NCI-H2081 treated with DMSO at 0.1 percent for 48 hours (cell line): ENCODE results near the gene SLC1A2.
A peak's percentile ranks its signal among the peaks of the same experiment; 100 is the strongest.

Source experiments
- DNase-seq: peaks from one replicate; lab custom pipeline; 2025; lab: John Stamatoyannopoulos, UW

Gene SLC1A2

DNA sequence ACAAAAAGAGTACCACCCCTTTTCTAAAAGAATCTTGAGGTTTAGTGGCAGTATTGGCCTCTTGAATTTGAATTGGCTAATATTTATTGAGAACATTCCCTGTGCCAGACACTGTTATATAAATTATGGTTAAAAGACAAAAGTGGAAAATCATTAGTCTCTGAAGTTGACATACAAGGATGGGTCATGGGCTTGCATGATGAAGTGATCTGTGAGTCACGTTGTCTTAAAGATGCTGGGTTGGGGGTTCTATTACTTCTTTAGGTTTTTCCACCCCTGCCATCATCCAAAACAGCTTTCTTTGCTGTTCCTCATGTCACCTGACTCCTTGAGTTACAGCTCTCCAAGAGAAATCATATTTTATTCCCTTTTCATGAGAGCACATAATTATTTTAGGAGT is 195.4 kb downstream of the SLC1A2 start:
- no peak for DNase-seq

GRCh38 chr11:35223371-35223796 is 196.0 kb downstream of the SLC1A2 start:
- DNase-seq = peak; percentile 76

DNA sequence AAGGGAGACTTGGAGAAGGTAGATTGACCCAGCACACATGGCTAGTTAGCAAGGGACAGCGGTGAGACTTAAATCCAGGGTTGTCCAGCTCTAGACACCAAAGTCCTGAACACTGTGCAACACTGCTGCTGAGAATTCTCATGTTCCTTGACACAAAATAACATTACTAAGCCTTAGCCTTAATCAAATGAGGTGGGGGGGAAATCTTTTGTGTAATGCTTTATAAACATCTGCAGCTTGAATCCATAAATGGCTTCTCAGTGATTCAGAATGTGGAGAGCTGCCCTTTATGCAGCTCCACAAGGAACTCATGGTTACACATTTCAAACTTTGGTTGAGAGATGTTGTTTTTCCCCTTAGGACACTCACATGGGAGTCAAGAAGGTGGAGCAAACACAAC is 200.4 kb downstream of the SLC1A2 start:
- DNase-seq = no peak

DNA sequence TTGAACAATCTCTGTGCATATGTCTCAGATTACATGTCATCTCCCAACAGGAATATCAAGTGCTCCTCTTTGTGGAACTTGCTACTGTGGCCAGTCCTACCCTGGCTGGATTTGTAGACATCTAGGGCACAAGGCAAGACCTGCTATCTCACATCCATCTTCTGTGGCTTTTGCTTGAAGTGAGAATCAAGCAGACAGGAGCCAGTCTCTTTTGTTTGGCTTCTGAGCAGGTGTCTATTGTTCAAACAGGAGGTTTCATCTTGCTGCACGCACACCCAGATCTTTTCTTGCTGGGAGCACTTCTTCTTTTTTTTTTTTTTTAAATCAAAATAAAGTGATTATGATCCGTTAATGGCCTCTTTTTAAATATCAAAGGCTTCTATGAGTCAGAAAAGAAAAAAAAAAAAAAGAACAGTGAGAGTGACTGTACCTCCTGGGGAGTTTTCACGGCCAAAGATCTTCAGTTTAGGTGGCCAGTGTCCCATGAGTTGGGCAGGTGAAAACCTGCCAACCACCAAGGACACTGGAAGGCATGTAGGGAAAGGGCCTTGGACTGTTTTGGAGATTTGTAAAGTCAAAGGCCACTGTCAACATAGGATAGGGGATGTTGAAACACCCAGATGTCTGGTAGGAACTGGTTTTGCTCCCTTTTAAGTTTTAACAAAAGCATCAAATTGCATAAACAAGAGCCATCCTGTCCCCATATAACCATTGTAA is 202.2 kb downstream of the SLC1A2 start:
- DNase-seq = no peak

DNA sequence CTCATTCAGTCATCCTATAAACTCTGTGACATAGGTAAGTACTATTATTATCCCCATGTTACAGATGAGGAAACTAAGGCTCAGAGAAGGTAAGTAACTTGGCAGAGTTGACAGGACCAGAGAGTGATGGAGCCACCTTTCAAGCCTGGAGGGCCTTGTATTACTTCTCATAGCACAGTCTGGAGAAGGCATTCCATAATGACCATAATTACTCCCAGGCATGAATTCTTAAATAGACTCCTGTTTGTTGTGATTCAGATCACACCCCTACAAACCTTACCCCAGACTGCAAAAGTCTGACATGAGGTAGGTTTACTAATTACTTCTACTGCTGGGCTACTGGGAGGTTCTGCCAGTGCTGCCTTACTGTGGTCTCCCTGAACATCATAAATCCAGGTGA is 203.4 kb downstream of the SLC1A2 start:
- DNase-seq = no peak

DNA sequence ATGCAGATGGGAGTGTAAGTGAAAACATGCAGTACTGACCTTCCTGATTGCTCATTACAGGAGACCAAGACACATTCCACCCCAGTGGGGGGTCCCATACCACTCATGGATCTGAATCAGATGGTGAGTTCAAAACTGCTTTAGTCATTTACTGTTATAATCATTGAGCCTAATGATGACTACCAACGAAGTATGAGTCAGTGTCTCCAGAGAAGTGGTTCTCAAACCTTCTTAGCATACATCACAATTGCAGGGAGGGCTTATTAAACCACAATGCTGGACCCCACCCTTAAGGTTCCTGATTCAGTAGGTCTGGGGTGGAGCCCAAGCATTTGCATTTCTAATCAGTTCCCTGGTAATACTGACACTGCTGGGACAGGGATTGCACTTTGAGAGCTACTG is 204.6 kb downstream of the SLC1A2 start:
- DNase-seq = no peak

DNA sequence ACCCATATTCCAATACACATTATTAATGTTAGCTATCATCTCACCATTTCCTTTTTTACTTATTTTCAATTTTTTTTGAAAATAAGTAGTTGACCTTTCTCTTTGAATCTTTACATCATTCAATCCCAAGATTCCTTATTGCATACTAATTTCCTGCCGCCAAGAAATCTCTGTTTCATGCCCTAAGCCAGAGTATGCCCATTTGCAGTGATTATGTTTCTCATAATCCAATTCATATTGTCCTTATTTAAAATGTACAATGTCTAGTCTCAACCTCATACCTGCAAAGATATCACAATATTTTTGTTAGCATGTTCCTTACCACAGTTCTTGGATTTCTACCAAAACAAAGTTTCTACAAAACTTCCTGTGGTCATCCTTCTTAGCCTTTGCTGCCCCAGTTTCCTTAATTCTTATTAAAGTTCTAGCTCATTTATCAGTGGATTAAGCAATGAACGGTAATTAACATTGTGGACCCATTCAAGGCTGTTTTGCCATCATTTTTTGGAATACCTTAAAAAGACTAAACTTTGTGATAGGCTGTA is 205.1 kb downstream of the SLC1A2 start:
- no peak for DNase-seq

GRCh38 chr11:35211952-35212351 is 207.4 kb downstream of the SLC1A2 start:
- no peak for DNase-seq

DNA sequence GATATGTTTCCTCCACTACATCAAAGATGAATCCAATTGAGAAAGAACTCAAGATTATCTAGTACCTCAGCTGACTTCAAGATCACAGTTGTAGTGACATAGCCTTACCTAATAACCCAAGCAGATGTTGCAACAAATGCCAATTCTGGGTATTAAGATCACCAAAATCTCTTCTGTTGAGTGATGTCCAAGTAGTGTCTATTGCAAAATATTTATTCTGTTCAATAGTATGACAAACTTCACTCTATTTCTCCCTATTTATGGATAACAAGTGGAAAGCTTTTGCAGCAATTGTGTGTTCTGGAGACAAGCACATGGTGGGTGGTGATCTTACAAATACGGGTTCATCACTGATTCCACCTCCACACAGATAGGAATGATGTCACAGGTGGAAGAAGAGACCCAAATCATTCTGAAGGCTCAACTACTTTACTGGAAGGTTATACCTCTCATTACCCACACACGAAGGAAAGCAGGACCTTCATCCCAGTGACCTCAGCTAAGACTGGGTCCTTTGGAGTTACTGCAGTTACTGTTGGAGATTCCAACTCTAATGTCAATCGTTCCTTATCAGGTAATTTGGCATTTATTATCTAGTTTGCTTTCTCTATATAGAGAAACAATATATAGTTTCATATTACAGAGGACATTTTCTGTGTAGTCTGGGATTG is 208.3 kb downstream of the SLC1A2 start:
- no peak for DNase-seq

- DNase-seq = no peak
These were observed 210.6 kb downstream of the SLC1A2 start for GRCh38 chr11:35208795-35209194.

DNA sequence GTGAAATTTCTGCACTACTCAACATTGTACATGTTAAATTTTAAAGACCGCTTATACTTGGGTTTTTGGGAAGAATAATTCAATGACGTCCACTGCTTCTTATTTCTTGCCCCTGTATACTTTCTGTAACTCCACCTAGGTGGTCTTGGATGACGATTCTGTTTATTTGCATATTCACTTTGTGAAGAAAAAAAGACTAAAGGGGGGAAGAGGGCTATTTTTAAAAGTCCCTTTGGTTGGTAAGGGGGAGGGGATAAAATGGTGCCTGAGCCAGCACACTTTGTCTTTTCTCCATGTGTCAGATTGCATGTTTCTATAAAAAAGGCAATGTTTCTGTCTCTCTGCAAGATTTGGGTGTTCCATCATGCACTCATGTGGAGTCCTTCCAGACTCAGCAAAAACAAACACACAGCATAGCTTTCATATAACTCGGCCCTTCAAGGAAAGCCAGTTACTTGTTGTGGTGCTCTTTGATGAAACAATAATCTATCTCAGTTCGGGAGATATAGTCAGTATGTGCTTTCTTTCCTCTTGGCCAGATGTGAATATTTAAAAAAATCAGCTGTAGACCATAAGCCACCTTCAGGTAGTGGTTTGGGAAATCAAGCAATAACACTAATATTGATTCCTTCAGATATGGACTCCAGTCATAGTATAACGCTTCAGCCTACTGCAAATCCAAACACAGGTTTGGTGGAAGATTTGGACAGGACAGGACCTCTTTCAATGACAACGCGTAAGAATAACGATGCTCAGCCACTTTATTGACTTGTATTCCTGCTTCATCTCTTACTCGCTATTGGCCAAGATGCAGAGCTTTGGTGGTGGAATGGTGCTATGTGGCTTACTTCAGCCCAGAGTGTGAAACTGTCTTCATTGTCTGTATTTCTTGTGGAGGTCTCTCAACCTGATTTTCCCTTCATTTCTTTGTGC is 211.6 kb downstream of the SLC1A2 start:
- DNase-seq = no peak

- no peak for DNase-seq
These were observed 212.7 kb downstream of the SLC1A2 start for GRCh38 chr11:35206616-35207015.

DNA sequence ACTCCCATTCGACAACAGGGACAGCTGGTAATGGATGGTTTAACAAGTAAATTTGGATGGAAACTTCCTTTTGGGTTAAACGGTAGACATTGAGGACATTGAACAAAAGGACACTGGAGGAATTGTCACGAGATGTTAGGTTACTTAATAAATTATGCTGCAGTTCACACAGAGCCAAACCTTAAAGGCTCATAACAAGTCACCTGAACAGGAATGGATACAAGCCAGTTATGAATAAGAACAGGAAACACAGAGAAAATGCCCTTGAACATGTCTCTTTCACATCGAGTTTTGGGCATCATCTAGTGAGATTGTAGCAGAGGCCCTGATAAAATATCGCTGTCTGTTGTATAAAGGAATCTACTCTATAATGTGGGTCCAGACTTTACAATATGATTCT is 214.7 kb downstream of the SLC1A2 start:
- DNase-seq = no peak
